H1 (cell line): Measurements from ENCODE around the gene TACR2. TPM values are rescaled to one million over a fixed set of nuclear protein-coding genes. Genes with fewer than 3 reads are reported as not detected.

Experiments
- RXRA ChIP-seq: IDR thresholded peaks from 2 replicates; pipeline ENCODE4 v1.6.1; 2011; ENCODE audit warnings: low read depth, mild to moderate bottlenecking, low read length, moderate library complexity; ENCODE audit not compliant: insufficient read depth
- polyA plus RNA-seq, 7 experiments: library from polyadenylated mRNA; depleted of rRNA in 3 of 7; stranded (reverse) in 5 of 7; unstranded in 2 of 7; fragments of >200 nt in 5 of 7; fragments of 200-250 nt in 2 of 7; gene quantifications; 1 replicate in 5 of 7; 2 replicates in 1 of 7; 4 replicates in 1 of 7; pipeline versions ENCODE4 v1.2.1 to v1.2.3, GENCODE V29; 2011 to 2013; ENCODE audit warnings: missing spikeins in 2 of 7, mixed read lengths in 2 of 7
- total RNA-seq: library from RNA; stranded (reverse); fragmentation: NEBNext Ultra II Directional; extraction: Animal tissue kit (Norgen Biotek cat#: 25700); gene quantifications from 2 replicates; pipeline ENCODE4 v1.2.1, GENCODE V29; 2021

Gene TACR2
- total and polyA plus RNA-seq, 2 of the 8 experiments (the other 6 are each of a cell fraction or from before 2014, with no cell fraction given) = 0.06 TPM; not detected in 1

- no peak for TF ChIP-seq RXRA
These were observed 34.2 kb downstream of the TACR2 start (continued) for GRCh38 chr10:69382382-69383117.
